IPS-NIHi7 (cell line): Measurements from ENCODE around the gene FOXN1.

ENCODE experiments used
- DNase-seq: peaks from one replicate; pipeline ENCODE4 v3.0.0; 2012; ENCODE audit warnings: mixed read lengths; ENCODE audit errors: extremely low spot score

The FOXN1 gene

GRCh38 chr17:28547623-28548416 is 41.7 kb downstream of the FOXN1 start:
- DNase-seq, result peak; percentile 94

GRCh38 chr17:28548417-28549130 is 42.4 kb downstream of the FOXN1 start:
- no peak for DNase-seq

- no peak for DNase-seq
Measured at GRCh38 chr17:28549236-28550132, 43.3 kb downstream of the FOXN1 start.

GRCh38 chr17:28550858-28551257 is 44.7 kb downstream of the FOXN1 start:
- no peak for DNase-seq

- DNase-seq, result no peak
Measured at GRCh38 chr17:28551421-28552175, 45.5 kb downstream of the FOXN1 start.

GRCh38 chr17:28552176-28552999 is 46.2 kb downstream of the FOXN1 start, which contains the start of gene UNC119:
Gene UNC119, minus strand, starts transcription at chr17:28552624. Its CDS starts 67 bp downstream, at chr17:28552557.
- peak; percentile 98 for DNase-seq

- DNase-seq, result no peak
Measured at GRCh38 chr17:28553000-28553505, 46.9 kb downstream of the FOXN1 start.

GRCh38 chr17:28554565-28554964 is 48.4 kb downstream of the FOXN1 start:
- DNase-seq, result no peak

- no peak for DNase-seq
Measured at GRCh38 chr17:28555022-28555421, 48.9 kb downstream of the FOXN1 start.

- no peak for DNase-seq
Measured at GRCh38 chr17:28563475-28563874, 57.3 kb downstream of the FOXN1 start.

GRCh38 chr17:28567604-28568003 is 61.5 kb downstream of the FOXN1 start:
- DNase-seq, result no peak

- DNase-seq, result no peak
Measured at GRCh38 chr17:28569446-28569845, 63.3 kb downstream of the FOXN1 start.

GRCh38 chr17:28570716-28571360 is 64.7 kb downstream of the FOXN1 start:
- peak; percentile 59 for DNase-seq

- peak; percentile 99 for DNase-seq
Measured at GRCh38 chr17:28571361-28572122, 65.4 kb downstream of the FOXN1 start, which contains the start of gene PIGS. Gene PIGS, minus strand, starts transcription at chr17:28571524. Its CDS starts 28 bp downstream, at chr17:28571496.

GRCh38 chr17:28572259-28573039 is 66.3 kb downstream of the FOXN1 start:
- DNase-seq, result no peak

GRCh38 chr17:28573040-28573380 is 66.9 kb downstream of the FOXN1 start:
- DNase-seq, result no peak

- DNase-seq, result no peak
Measured at GRCh38 chr17:28573521-28573920, 67.4 kb downstream of the FOXN1 start.

GRCh38 chr17:28573966-28574480 is 67.9 kb downstream of the FOXN1 start:
- no peak for DNase-seq
